K562 (cell line): Measurements from ENCODE around the gene ANKRD13B. TPM values are rescaled to one million over a fixed set of nuclear protein-coding genes. Genes with fewer than 3 reads are reported as not detected.

Experiments
- AFF1 ChIP-seq, 2 experiments: fragments of 450-650 bp; IDR thresholded peaks; 2 replicates each; pipeline ENCODE4 v1.6.1; 2018; ENCODE audit warnings: mild to moderate bottlenecking in 2 of 2, low read depth in 1 of 2; ENCODE audit not compliant: partially characterized antibody in 2 of 2
- CREM ChIP-seq: IDR thresholded peaks from 2 replicates; pipeline ENCODE4 v1.6.1; 2014; ENCODE audit warnings: antibody characterized with exemption, low read depth
- CTCFL ChIP-seq: IDR thresholded peaks from 2 replicates; pipeline ENCODE4 v1.6.1; 2011; ENCODE audit warnings: borderline replicate concordance, low read depth, mild to moderate bottlenecking, moderate library complexity, low read length; ENCODE audit not compliant: insufficient read depth, poor library complexity, severe bottlenecking
- CXXC5 ChIP-seq: fragments of 250-450 bp; sonication (Bioruptor Pico); IDR thresholded peaks from 2 replicates; pipeline ENCODE4 v1.8.0; 2022; ENCODE audit warnings: inconsistent platforms, mild to moderate bottlenecking, moderate library complexity
- FIP1L1 ChIP-seq: fragments of 200-400 bp; formaldehyde crosslinking; IDR thresholded peaks from 2 replicates; pipeline ENCODE4 v1.6.1; 2018; ENCODE audit warnings: mild to moderate bottlenecking, low read depth, low read length; ENCODE audit not compliant: poor library complexity, severe bottlenecking
- MXI1 ChIP-seq: IDR thresholded peaks from 2 replicates; pipeline ENCODE4 v1.6.1; 2011; ENCODE audit warnings: low read depth, mild to moderate bottlenecking, improper control_type of control experiment, low read length
- NFYB ChIP-seq: IDR thresholded peaks from 2 replicates; pipeline ENCODE4 v1.6.1; 2011; ENCODE audit warnings: mild to moderate bottlenecking, moderate library complexity; ENCODE audit not compliant: insufficient read length; ENCODE audit errors: extremely low read depth
- PCBP1 ChIP-seq: fragments of 200-400 bp; formaldehyde crosslinking; IDR thresholded peaks from 2 replicates; pipeline ENCODE4 v1.6.1; 2018; ENCODE audit warnings: mild to moderate bottlenecking, low read depth, low read length; ENCODE audit not compliant: poor library complexity, severe bottlenecking
- POLR2A ChIP-seq: fragments of 450-650 bp; conservative IDR thresholded peaks from 2 replicates; pipeline ENCODE4 v1.6.1; 2016
- RCOR1 ChIP-seq, 2 experiments: IDR thresholded peaks; 2 replicates each; pipeline ENCODE4 v1.6.1; 2012; ENCODE audit warnings: low read depth in 2 of 2, low read length in 2 of 2, borderline replicate concordance in 1 of 2, improper control_type of control experiment in 1 of 2
- RREB1 ChIP-seq: fragments of 250-450 bp; sonication (Bioruptor Pico); IDR thresholded peaks from 2 replicates; pipeline ENCODE4 v1.4.0; 2020
- SIX5 ChIP-seq, 2 experiments: IDR thresholded peaks; 2 replicates each; pipeline ENCODE4 v1.6.1; 2011; ENCODE audit warnings: low read length in 2 of 2, borderline replicate concordance in 1 of 2, low read depth in 1 of 2, mild to moderate bottlenecking in 1 of 2, moderate library complexity in 1 of 2; ENCODE audit not compliant: insufficient read depth in 1 of 2
- SLC30A9 ChIP-seq: fragments of 250-450 bp; sonication (Bioruptor Pico); IDR thresholded peaks from 2 replicates; pipeline ENCODE4 v1.8.0; 2022; ENCODE audit warnings: mild to moderate bottlenecking, moderate library complexity
- ZNF143 ChIP-seq: sonication (generic); formaldehyde crosslinking; IDR thresholded peaks from 2 replicates; pipeline ENCODE4 v1.9.0; 2022; ENCODE audit warnings: mild to moderate bottlenecking, missing genetic modification reagents
- polyA plus RNA-seq, 8 experiments: library from polyadenylated mRNA; depleted of rRNA in 4 of 8; stranded (reverse) in 5 of 8; unstranded in 3 of 8; fragments of >200 nt; fragmentation: Nextera tagmentation in 2 of 8; fragmentation: Illumina TruSeq in 1 of 8; extraction: Ambion mirVana in 2 of 8; extraction: Trizol in 1 of 8; gene quantifications; 2 replicates each; pipeline versions ENCODE4 v1.2.1 to v1.2.3, GENCODE V29; 2011 to 2014; ENCODE audit warnings: inconsistent platforms in 1 of 8, missing spikeins in 1 of 8
- total RNA-seq, 7 experiments: library from RNA; depleted of rRNA in 6 of 7; stranded (reverse); fragments of >200 nt in 6 of 7; fragmentation: Illumina TruSeq in 2 of 7; extraction: Trizol in 2 of 7; gene quantifications; 2 replicates each; pipeline versions ENCODE4 v1.2.1 to v1.2.3, GENCODE V29; 2011 to 2021; ENCODE audit warnings: low replicate concordance in 1 of 7

Gene ANKRD13B
- total and polyA plus RNA-seq, 9 of the 15 experiments (the other 6 are each of a cell fraction or from before 2014, with no cell fraction given): 0.15 to 28.1 (median 4.6) TPM

- TF ChIP-seq SLC30A9 (CRISPR knock-in tag): no peak
- TF ChIP-seq NFYB: no peak
- peak; percentile 53 for TF ChIP-seq PCBP1
- TF ChIP-seq ZNF143: peak; percentile 78
- 0 out of 2 replicates have a peak, but pooled peaks have one; percentile 24 for TF ChIP-seq RREB1 (CRISPR knock-in tag)
- TF ChIP-seq FIP1L1: peak; percentile 42
- TF ChIP-seq SIX5 (IDR thresholded peaks at IDR 0.05; ENCODE audit: borderline replicate concordance in 1 of 2, insufficient read depth in 1 of 2, low read depth in 1 of 2, low read length in 2 of 2): peak; percentile 28 to 53; a peak in 3 of 4 replicates
- TF ChIP-seq CXXC5: peak; percentile 88
- no peak for TF ChIP-seq MXI1
- no peak for TF ChIP-seq POLR2A
- 0 out of 2 replicates have a peak, but pooled peaks have one; percentile 26 for TF ChIP-seq CREM
- TF ChIP-seq CTCFL: peak; percentile 60
- TF ChIP-seq RCOR1 (IDR thresholded peaks at IDR 0.05; ENCODE audit: borderline replicate concordance in 1 of 2, low read depth in 2 of 2, low read length in 2 of 2): peak in 1 of 2 experiments; percentile 45; a peak in 1 of 4 replicates
- TF ChIP-seq AFF1 (IDR thresholded peaks at IDR 0.05; ENCODE audit: low read depth in 1 of 2, partially characterized antibody in 2 of 2): peak in 1 of 2 experiments; percentile 82
These were observed at the start of gene ANKRD13B (continued) for GRCh38 chr17:29592850-29593551.
